NCI-H2196 treated with DMSO at 0.1 percent for 48 hours (cell line): ENCODE data around the gene PLPP6.

Source experiments
- DNase-seq: peaks from one replicate; lab custom pipeline; 2025; ENCODE audit not compliant: unreplicated experiment; lab: John Stamatoyannopoulos, UW

Gene PLPP6

DNA sequence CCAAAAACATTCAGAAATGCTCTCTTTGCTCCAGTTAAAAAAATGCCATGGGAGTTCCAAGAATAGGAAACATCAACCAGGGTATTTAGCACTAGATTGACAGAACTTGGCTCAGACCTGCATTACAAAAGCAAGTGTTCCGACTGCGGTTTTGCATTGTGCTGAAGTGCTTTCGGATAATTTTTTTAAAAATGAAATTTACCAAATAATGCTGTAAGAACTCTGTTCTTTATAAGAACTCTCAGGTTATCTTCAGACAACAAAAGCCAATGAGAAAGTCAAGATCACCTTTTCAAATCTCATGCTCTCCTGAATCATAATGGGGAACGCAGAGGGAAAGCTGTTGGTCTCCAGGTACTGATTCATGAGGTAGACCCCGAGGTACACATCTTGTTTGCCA lies 483 bp upstream of the PLPP6 start:
- DNase-seq, result no peak

DNA sequence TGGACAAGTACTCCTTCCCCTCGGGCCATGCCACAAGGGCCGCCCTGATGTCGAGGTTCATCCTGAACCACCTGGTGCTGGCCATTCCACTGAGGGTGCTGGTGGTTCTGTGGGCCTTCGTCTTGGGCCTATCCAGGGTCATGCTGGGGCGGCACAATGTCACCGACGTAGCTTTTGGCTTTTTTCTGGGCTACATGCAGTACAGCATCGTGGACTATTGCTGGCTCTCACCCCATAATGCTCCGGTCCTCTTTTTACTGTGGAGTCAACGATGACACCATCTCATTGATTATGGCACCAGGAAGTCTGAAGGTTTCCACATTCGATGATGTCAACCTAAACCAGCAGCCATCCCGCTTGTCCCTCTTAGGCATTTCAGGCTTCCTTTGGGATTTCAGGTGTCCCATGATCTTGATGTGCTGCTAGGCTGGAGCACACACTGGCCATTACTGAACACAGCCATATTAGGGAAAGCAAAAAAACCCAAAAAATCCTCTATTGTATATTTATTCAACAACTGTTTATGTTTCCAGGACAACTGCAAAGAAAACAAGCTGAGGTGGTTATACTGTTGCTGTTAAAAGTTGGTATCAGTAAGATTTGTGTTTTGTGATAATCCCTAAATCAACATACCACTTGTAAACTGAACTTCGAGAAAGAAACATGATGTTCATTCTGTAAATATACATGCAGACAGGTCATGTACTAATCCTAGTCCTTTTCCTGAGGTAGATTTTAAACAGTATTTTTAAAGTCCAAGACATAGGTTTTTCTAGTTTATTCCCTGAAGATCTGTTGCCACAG lies 1.1 kb downstream of the PLPP6 start:
- DNase-seq, result peak; percentile 60

- DNase-seq, result no peak
Measured at GRCh38 chr9:4663956-4664355, 1.9 kb downstream of the PLPP6 start.

GRCh38 chr9:4665357-4665756 lies 3.3 kb downstream of the PLPP6 start:
- peak; percentile 57 for DNase-seq

DNA sequence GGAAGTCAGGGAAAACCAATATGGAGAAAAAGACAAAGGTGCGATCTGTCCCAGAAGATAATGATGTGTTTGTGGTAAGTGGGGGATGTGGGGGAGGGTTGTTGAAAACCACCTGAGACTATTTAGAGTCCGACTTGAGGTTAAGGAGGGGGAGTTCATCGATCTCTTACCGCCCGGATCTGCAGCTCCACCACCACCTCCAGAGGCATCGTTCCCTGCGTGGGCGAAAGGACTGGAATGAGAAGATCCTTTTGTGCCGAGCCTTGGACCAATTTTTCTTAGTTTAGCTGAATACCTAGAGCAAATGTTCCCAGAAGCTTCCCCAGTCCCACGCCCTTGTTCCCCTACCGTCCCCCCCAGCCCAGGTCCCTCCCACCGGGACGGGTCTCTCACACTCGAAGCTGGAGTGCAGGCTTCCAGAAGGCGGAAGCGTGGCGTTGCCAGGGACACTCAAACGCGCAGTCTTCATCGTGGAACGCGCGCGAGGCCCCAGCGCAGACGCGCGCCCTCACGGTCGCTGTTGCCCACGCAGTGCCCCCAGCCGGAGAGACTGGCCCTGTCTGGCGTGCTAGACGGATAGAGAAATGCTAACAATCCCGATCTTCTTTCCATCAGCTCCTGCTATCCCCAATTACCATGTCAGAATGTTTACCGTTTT lies 4.1 kb downstream of the PLPP6 start, which contains the start of gene SPATA6L:
TSS of gene SPATA6L (minus strand) at position 439 of the 658 bp plus-strand sequence. CDS start at position 209, 230 bp downstream.
- peak; percentile 72 for DNase-seq

- DNase-seq, result no peak
Measured at GRCh38 chr9:4667681-4668080, 5.6 kb downstream of the PLPP6 start.

GRCh38 chr9:4668604-4669003 lies 6.5 kb downstream of the PLPP6 start:
- no peak for DNase-seq

GRCh38 chr9:4669890-4670289 lies 7.8 kb downstream of the PLPP6 start:
- DNase-seq, result no peak

DNA sequence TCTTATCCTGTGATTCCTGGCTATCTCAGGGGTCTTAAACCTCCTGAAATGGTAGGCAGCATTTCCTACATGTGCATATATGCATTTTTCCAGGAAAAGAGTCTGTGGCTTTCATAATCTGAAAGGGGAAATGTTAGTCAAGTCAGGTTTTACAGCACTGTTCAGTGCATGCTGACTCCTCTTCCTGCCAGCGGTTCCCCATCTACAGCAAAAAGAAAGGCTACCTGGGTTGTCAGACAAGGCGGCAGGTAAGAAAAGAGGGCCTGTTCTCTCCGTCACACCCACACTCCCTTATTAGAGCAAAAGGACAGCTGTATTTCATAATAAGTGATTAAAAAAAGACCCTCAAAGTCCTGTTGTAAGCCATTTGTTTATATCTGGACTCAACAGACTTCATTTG lies 8.5 kb downstream of the PLPP6 start:
- no peak for DNase-seq

DNA sequence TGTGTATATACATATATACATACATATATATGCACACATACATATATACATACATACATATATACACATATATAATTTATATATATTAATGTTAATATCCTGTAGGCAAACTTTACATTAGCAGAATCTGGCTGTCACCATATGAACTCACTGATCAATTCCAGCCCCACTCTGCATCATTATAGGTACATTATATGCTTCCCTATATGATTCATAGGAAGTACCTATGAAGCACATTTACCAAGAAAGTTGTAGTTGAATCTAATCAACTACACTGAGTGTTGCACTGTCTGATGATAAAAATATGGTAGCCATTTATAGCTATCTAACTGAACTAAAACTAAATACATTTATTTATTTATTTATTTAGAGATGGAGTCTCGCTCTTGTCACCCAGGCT lies 9.6 kb downstream of the PLPP6 start:
- DNase-seq, result no peak

DNA sequence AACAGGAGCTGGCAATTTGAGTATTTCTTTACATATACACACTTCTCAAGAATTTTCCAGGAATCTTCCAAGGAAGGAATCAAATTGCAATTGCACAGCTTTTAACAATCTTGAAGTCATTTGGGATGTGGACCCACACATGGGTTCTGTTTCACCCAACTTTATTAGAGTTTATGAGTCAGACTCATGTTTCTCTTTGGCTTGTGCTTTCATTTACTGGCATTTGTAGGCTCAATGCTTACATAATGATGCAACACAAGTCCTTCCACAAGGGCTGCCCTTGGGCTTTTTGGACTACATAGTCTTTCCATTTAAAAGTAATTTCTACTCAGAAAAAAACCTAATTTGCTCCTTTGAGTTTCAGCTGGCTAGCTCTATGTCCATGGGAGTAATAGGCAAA lies 12.7 kb downstream of the PLPP6 start:
- DNase-seq, result no peak

GRCh38 chr9:4677392-4677791 lies 15.3 kb downstream of the PLPP6 start:
- no peak for DNase-seq

DNA sequence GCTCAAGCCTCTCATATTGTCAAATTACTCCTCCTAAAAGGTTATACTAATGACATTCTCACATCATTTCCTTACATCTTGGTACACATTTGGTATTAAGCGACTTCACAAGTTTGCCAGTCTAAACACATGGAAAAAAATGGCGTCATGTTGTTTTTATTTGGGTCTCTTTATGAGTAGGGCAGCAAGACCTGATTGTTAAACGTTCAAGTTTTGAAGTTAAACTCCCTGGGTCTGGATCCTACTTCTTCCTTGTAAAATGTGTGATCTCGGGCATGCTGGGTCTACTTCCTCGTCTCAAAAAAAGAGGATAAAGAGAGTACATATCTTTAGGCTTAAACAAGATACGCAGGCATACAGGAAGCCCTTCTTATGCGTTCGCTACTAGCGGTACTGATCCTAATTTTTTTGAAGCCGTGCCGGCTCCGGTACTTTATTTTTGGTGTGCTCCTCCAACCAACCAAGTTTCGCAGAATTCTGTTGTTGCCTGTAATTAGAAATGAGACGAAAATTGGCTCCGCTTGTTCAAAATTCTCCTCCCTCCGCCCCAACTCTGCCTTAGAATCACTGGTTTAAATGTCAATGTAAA lies 16.7 kb downstream of the PLPP6 start:
- DNase-seq, result peak; percentile 46

GRCh38 chr9:4679268-4680172 lies 17.4 kb downstream of the PLPP6 start, which contains the start of gene CDC37L1:
Gene CDC37L1 (plus strand): TSS chr9:4679569. CDS start chr9:4679768, 199 bp downstream.
- DNase-seq, result peak; percentile 99

GRCh38 chr9:4680173-4680525 lies 18.1 kb downstream of the PLPP6 start:
- DNase-seq, result no peak

DNA sequence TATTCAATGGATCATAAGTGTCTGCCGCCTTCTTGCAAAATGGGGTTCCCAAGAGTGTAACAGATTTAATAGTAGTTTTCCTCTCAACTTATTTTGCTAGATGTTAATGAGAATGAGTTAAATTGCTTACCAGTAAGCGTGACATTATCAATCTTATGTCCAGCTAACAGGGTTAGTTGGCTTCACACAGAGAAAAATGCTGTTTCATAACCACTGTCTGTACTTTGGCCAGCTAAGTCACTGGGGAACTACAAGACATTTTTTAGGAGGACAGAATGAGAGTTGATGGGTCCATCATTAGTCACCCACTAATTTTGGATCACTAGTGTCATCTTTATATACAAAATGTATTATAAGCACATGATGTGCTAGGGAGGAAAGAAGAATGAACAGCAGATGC lies 18.7 kb downstream of the PLPP6 start:
- no peak for DNase-seq

- DNase-seq, result no peak
Measured at GRCh38 chr9:4684820-4685219, 22.7 kb downstream of the PLPP6 start.

- DNase-seq, result no peak
Measured at GRCh38 chr9:4686112-4686511, 24.0 kb downstream of the PLPP6 start.

DNA sequence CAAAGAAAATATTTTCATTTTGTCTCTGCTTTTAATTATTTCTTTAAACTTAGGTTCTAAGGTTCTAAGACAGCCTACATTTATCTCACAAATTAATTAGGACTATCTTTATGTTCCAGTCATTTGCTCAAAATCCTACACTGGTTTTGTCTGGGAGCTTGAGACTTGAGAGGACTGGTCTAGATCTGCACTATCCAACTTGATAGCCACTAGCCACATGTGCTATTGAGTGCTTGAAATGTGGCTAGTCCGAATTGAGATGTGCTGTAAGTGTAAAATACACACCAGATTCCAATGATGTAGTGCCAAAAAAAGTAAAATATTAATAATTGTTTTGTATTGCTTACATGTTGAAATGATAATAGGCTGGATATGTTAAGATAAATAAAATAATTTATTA lies 24.5 kb downstream of the PLPP6 start:
- no peak for DNase-seq

DNA sequence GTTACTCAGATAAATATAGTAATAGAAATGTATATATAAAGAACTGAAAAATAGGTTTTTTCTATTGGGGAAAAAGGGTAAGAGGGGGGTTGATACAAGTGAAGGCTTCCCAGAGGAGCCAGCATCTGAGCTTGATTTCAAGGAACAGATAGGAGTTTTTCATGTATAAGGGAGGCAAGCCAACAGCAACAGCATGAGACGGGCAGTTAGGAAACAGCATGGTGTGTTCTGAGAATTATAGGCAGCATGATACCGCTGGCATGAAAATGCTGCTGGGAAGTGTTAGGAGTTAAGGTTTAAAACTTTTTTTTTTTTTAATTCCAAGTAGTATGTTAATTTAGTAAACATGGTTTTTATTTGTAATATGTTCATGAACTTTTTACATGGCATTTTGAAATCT lies 26.9 kb downstream of the PLPP6 start:
- no peak for DNase-seq

DNA sequence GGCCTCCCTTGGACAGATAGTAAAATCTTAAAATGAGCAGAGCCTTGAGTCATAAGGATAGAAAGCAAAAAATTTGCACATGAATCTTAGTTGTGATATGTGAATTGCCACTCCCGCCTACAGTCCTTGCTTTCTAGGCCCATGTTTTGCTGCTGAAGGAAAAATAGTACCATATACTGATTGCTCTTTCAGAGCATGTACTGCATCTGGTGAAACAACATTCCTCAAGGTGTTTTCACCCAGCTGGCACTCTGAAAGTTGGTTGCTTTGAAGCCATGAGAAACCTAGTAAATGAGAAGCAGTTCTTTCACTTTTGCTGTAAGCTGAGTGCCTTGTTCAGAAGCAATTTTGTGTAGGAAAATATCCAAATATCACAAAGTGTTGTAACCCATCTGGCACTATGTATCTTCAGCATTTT lies 27.6 kb downstream of the PLPP6 start:
- DNase-seq, result no peak
